SU-DHL-6 (cell line): Measurements from ENCODE around the gene IPO8.

Experiments
- H2AFZ ChIP-seq: fragments of 200-600 bp; sonication (generic); 2 replicates; pipeline ENCODE4 v1.6.1; 2014; ENCODE audit warnings: low read depth, mild to moderate bottlenecking, moderate library complexity, mixed read lengths, antibody characterized with exemption, low read length; ENCODE audit not compliant: severe bottlenecking
- H3F3A ChIP-seq: fragments of 200-600 bp; shearing (Covaris generic); 2 replicates; pipeline ENCODE4 v1.6.0; 2016; ENCODE audit warnings: antibody characterized with exemption, mild to moderate bottlenecking; ENCODE audit not compliant: insufficient read depth
- H3K27ac ChIP-seq: fragments of 200-600 bp; sonication (generic); 2 replicates; pipeline ENCODE4 v1.5.1; 2016; ENCODE audit warnings: low read depth, mild to moderate bottlenecking, low read length, moderate library complexity, mixed read lengths
- H3K27me3 ChIP-seq: fragments of 200-600 bp; sonication (generic), shearing (Covaris generic); 2 replicates; pipeline ENCODE4 v1.6.0; 2014; ENCODE audit warnings: mild to moderate bottlenecking, low read length
- H3K36me3 ChIP-seq: fragments of 200-600 bp; sonication (generic); 2 replicates; pipeline ENCODE4 v1.6.1; 2014; ENCODE audit warnings: mild to moderate bottlenecking, low read length, mixed read lengths
- H3K4me2 ChIP-seq: fragments of 300-600, 200-600 bp; shearing (Covaris generic), sonication (generic); 2 replicates; pipeline ENCODE4 v1.6.0; 2014; ENCODE audit warnings: low read length, low read depth, mild to moderate bottlenecking; ENCODE audit not compliant: poor library complexity, severe bottlenecking
- H3K4me3 ChIP-seq: fragments of 200-600 bp; sonication (generic); 2 replicates; pipeline ENCODE4 v1.5.1; 2014; ENCODE audit warnings: antibody characterized with exemption, low read length, mild to moderate bottlenecking, mixed read lengths; ENCODE audit not compliant: insufficient read depth, poor library complexity, severe bottlenecking
- H3K79me2 ChIP-seq: fragments of 200-600 bp; sonication (generic); 2 replicates; pipeline ENCODE4 v1.6.1; 2014; ENCODE audit warnings: mild to moderate bottlenecking, low read length, moderate library complexity; ENCODE audit not compliant: insufficient read depth
- H3K9ac ChIP-seq: fragments of 200-600 bp; sonication (generic); 2 replicates; pipeline ENCODE4 v1.7.0; 2014; ENCODE audit warnings: mild to moderate bottlenecking, low read length
- H3K9me2 ChIP-seq: fragments of 200-600 bp; sonication (generic); replicated peaks from 2 replicates; pipeline ENCODE4 v1.6.1; 2014; ENCODE audit warnings: low read length; ENCODE audit not compliant: insufficient read depth
- H3K9me3 ChIP-seq: fragments of 200-600 bp; sonication (generic); 2 replicates; pipeline ENCODE4 v1.6.1; 2014; ENCODE audit warnings: low read length, mixed read lengths; ENCODE audit not compliant: insufficient read depth
- H4K20me1 ChIP-seq: fragments of 200-600 bp; sonication (generic); 2 replicates; pipeline ENCODE4 v1.6.1; 2014; ENCODE audit warnings: low read depth, mild to moderate bottlenecking, antibody characterized with exemption, low read length, moderate library complexity, mixed read lengths
- CTCF ChIP-seq: fragments of 200-600 bp; sonication (generic); IDR thresholded peaks from one replicate; pipeline ENCODE4 v1.5.1; 2017; ENCODE audit warnings: antibody characterized with exemption, mild to moderate bottlenecking, low read length, moderate library complexity; ENCODE audit not compliant: insufficient read depth, poor library complexity, severe bottlenecking
- EZH2phosphoT487 ChIP-seq: fragments of 200-600 bp; sonication (generic), shearing (Covaris generic); conservative IDR thresholded peaks from 2 replicates; pipeline ENCODE4 v1.6.1; 2018; ENCODE audit warnings: mild to moderate bottlenecking, antibody characterized with exemption, low read length, moderate library complexity, mixed read lengths

IPO8 gene

GRCh38 chr12:30739020-30739419, 43.4 kb upstream of the IPO8 start:
- Histone ChIP-seq H3K9ac (no peak overlapping the region), H3K79me2 (no peaks in the 10 kb centered on the region), H4K20me1 (no peaks in the 10 kb centered on the region), H3K27ac (no peak overlapping the region), H3K9me2 (no peaks in the 10 kb centered on the region), H3K4me2 (no peak overlapping the region), H3K4me3 (no peak overlapping the region), H3K9me3 (no peaks in the 10 kb centered on the region), H3F3A (no peaks in the 10 kb centered on the region), H3K27me3 (no peaks in the 10 kb centered on the region), H3K36me3 (no peaks in the 10 kb centered on the region), H2AFZ (no peak overlapping the region)
- TF ChIP-seq EZH2phosphoT487 (no peak), CTCF (no peak)

GRCh38 chr12:30732954-30733637, 37.4 kb upstream of the IPO8 start:
- H3K27me3 ChIP-seq: no peaks in the 10 kb centered on the region
- H3K79me2 ChIP-seq: no peaks in the 10 kb centered on the region
- H3K36me3 ChIP-seq: no peaks in the 10 kb centered on the region
- no peak overlapping the region for H3K9ac ChIP-seq
- no peaks in the 10 kb centered on the region for H3K9me3 ChIP-seq
- no peak overlapping the region for H2AFZ ChIP-seq
- H3K4me3 ChIP-seq: no peak overlapping the region
- H3K27ac ChIP-seq: no peak overlapping the region
- TF ChIP-seq EZH2phosphoT487 (no peak), CTCF (no peak)
- no peaks in the 10 kb centered on the region for H3F3A ChIP-seq
- H3K4me2 ChIP-seq: no peak overlapping the region
- H4K20me1 ChIP-seq: no peaks in the 10 kb centered on the region
- no peaks in the 10 kb centered on the region for H3K9me2 ChIP-seq

GRCh38 chr12:30730011-30730410, 34.3 kb upstream of the IPO8 start:
- Histone ChIP-seq H3K4me2 (no peak overlapping the region), H3K9me3 (no peaks in the 10 kb centered on the region), H2AFZ (no peak overlapping the region), H3K27ac (no peak overlapping the region), H3K36me3 (no peaks in the 10 kb centered on the region), H3K4me3 (no peak overlapping the region), H3K9ac (no peak overlapping the region), H3K27me3 (no peaks in the 10 kb centered on the region), H3K9me2 (no peaks in the 10 kb centered on the region), H3K79me2 (no peaks in the 10 kb centered on the region), H3F3A (no peaks in the 10 kb centered on the region), H4K20me1 (no peaks in the 10 kb centered on the region)
- no peak for TF ChIP-seq CTCF
- TF ChIP-seq EZH2phosphoT487: no peak
